ENCODE results near the gene OXCT1.
A peak's percentile ranks its signal among the peaks of the same experiment; 100 is the strongest.
"Not testable (repeated sequence)": the region's sequence is repeated elsewhere in the genome, so short reads cannot be mapped to it uniquely, and the experiment has no call there.

Gene OXCT1

GRCh38 chr5:41815261-41815660, 55.0 kb downstream of the OXCT1 start:
- no peak overlapping the region for H3K4me3 ChIP-seq (ENCODE audit: low read depth, low read length)
- TF ChIP-seq CTCF (conservative IDR thresholded peaks at IDR 0.05; ENCODE audit: low read depth, low read length), result no peak
- no peak for DNase-seq (ENCODE audit: low read depth)

- DNase-seq (ENCODE audit: low read depth); H3K4me3 ChIP-seq (ENCODE audit: low read depth, low read length): not testable (repeated sequence)
Measured at GRCh38 chr5:41814306-41814705, 55.9 kb downstream of the OXCT1 start.

- DNase-seq (ENCODE audit: low read depth), result no peak
- TF ChIP-seq CTCF (conservative IDR thresholded peaks at IDR 0.05; ENCODE audit: low read depth, low read length), result no peak
Measured at GRCh38 chr5:41812156-41812555, 58.1 kb downstream of the OXCT1 start.

GRCh38 chr5:41809128-41809527, 61.1 kb downstream of the OXCT1 start:
- H3K4me3 ChIP-seq (ENCODE audit: low read depth, low read length), result no peak overlapping the region
- TF ChIP-seq CTCF (conservative IDR thresholded peaks at IDR 0.05; ENCODE audit: low read depth, low read length), result no peak
- DNase-seq (ENCODE audit: low read depth), result no peak

More at GRCh38 chr5:41812156-41812555, 58.1 kb downstream of the OXCT1 start:
- no peak overlapping the region for H3K4me3 ChIP-seq (ENCODE audit: low read depth, low read length)

GRCh38 chr5:41808294-41808693, 61.9 kb downstream of the OXCT1 start:
- no peak for TF ChIP-seq CTCF (conservative IDR thresholded peaks at IDR 0.05; ENCODE audit: low read depth, low read length)
- DNase-seq (ENCODE audit: low read depth), result peak; percentile 42
- no peak overlapping the region for H3K4me3 ChIP-seq (ENCODE audit: low read depth, low read length)

- TF ChIP-seq CTCF (conservative IDR thresholded peaks at IDR 0.05; ENCODE audit: low read depth, low read length), result no peak
- no peak overlapping the region for H3K4me3 ChIP-seq (ENCODE audit: low read depth, low read length)
- no peak for DNase-seq (ENCODE audit: low read depth)
Measured at GRCh38 chr5:41797662-41798061, 72.6 kb downstream of the OXCT1 start.

- no peak for TF ChIP-seq CTCF (conservative IDR thresholded peaks at IDR 0.05; ENCODE audit: low read depth, low read length)
- no peak overlapping the region for H3K4me3 ChIP-seq (ENCODE audit: low read depth, low read length)
- peak; percentile 10 for DNase-seq (ENCODE audit: low read depth)
Measured at GRCh38 chr5:41796061-41796460, 74.2 kb downstream of the OXCT1 start.

- H3K4me3 ChIP-seq (ENCODE audit: low read depth, low read length), result no peak overlapping the region
- TF ChIP-seq CTCF (conservative IDR thresholded peaks at IDR 0.05; ENCODE audit: low read depth, low read length), result no peak
- no peak for DNase-seq (ENCODE audit: low read depth)
Measured at GRCh38 chr5:41795125-41795524, 75.1 kb downstream of the OXCT1 start.
